GM21447 (cell line): ENCODE results near the gene GALNTL6.
"Not testable (repeated sequence)": the region's sequence is repeated elsewhere in the genome, so short reads cannot be mapped to it uniquely, and the experiment has no call there.

Experiments
- ATAC-seq: cut with Tn5 transposase; IDR thresholded peaks from one replicate; pipeline ENCODE4 v1.9.1; 2021; ENCODE audit not compliant: unreplicated experiment

GALNTL6 gene

GRCh38 chr4:172786039-172786792 lies 973.0 kb downstream of the GALNTL6 start:
- no peak for ATAC-seq

DNA sequence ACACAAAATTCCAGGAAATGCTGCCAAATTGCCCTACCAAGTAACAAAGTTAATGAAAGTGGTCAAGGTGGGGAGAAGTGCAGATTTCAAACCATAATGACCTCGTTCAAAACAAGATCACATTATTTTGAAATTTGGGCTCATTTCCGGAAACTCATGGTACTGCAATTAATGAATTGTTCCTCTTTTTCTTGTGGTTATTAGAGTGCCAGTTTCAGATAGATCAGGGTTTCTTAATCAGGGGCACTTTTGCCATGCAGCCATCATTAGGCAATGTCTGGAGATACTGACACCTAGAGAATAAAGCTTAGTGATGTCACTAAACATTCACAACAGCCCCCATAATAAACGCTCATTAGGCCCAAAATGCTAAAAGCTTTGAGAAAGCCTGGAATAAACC lies 973.9 kb downstream of the GALNTL6 start:
- no peak for ATAC-seq

DNA sequence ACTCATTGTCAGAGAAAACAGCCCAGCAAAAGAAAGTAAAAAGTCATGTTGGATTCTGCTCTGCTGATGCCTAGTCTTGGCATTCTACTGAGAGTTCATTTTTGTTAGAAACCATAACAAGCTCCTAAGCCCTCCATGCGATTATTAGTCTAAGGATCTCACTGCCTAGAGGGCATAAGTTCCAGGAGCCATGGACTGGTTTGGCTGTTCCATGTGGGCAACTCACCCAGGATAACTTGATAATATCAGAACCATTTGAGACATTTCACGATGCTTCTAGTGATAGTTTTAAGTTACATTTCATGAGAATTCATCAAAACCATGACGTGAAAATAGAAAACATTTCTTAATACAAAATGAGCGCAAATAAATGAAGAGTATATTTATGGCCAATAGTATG lies 978.6 kb downstream of the GALNTL6 start:
- ATAC-seq, result no peak

GRCh38 chr4:172793565-172794306 lies 980.5 kb downstream of the GALNTL6 start:
- ATAC-seq, result no peak

- no peak for ATAC-seq
Observed at GRCh38 chr4:172794307-172794703, 981.1 kb downstream of the GALNTL6 start.

- ATAC-seq, result not testable (repeated sequence)
Observed at GRCh38 chr4:172797281-172797680, 984.1 kb downstream of the GALNTL6 start.

DNA sequence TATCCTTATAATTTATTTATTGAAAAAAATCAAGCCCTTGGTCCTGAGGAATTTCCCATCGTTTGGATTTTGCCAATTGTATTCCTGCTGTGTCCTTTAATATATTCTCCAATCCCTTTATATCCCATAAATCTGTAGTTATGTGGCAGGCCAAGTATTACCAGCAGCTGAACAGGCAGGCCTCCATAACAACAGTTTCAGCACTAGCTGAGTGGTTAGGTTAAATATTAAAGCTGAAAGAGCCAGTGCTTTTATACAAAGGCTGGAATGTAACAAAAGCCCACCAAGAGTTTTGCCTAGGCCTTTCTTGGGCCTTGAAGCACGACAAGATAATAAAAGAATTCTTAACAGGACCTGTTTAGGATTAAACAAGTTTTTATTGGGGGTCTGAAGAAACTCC lies 988.8 kb downstream of the GALNTL6 start:
- no peak for ATAC-seq

- no peak for ATAC-seq
Observed at GRCh38 chr4:172806841-172807240, 993.6 kb downstream of the GALNTL6 start.

- no peak for ATAC-seq
Observed at GRCh38 chr4:172808196-172808595, 995.0 kb downstream of the GALNTL6 start.

DNA sequence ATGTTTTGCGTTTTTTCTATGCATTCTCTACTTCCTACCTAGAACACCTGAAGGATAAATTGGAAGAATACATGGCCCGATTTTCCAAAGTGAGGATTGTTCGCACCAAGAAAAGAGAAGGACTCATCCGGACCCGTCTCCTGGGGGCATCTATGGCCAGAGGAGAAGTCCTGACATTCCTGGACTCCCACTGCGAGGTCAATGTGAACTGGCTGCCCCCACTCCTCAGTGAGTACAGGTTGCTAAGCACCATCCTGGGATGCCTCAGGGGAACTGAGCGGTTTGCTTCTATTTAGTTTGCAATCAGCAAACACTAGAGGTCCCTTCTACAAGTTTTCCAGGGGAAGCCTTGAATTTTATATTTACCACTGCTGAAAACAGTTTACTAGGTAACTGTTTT lies 996.1 kb downstream of the GALNTL6 start:
- no peak for ATAC-seq

DNA sequence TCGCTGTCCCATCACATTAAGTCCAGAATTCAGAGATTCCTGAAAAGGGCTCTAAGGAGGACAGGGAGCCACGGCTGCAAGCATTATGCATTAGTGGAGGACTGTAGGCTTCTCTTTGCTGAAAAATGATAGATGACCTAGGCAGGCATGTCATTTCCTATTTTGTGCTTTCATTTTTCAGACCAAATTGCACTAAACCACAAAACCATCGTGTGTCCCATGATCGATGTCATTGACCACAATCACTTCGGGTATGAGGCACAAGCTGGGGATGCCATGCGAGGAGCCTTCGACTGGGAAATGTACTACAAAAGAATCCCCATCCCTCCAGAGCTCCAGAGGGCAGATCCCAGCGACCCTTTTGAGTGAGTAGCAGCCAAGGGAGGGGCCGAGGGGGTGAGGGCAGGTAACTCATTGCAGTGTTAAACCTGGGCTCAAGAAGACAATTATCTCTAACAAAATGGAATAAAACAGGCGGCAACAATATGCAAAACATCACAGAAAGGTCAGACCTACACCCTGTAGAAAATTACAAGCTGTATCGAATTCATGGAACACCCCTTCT lies 1000.2 kb downstream of the GALNTL6 start:
- ATAC-seq, result peak; percentile 82

DNA sequence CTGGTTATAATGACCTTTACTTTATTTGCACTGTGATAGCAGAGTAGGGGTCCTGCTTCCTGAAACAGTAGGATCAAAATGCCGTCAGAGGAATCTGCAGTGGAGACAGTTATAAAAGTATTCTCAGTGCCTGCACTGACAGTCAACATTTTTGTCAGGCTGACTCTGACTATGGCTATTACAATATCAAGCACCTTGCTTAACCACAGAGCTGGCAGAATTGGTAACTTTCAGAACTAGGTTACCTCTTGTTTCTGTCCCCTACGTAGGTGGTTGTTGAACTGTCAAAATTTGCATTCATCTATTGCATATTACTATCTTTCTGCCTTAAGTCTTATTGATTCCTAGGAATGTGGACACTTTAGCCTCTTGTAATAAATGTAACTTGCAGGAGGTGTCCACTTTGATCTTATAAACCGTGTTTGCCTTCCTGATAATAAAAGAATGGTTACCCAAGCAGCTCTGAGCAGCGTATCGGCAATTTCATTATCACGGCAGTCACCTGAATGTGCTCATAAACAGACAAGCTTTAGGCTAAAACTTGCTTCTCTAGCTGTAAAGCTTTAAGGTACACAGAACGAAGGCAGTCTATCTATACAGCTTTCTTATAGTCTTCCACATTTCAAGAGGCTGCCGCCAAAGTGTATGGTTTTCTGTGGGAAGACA lies 1002.4 kb downstream of the GALNTL6 start:
- ATAC-seq, result no peak

- no peak for ATAC-seq
Observed at GRCh38 chr4:172818901-172819300, 1005.7 kb downstream of the GALNTL6 start.

- peak; percentile 52 for ATAC-seq
Observed at GRCh38 chr4:172819353-172819752, 1006.1 kb downstream of the GALNTL6 start.

DNA sequence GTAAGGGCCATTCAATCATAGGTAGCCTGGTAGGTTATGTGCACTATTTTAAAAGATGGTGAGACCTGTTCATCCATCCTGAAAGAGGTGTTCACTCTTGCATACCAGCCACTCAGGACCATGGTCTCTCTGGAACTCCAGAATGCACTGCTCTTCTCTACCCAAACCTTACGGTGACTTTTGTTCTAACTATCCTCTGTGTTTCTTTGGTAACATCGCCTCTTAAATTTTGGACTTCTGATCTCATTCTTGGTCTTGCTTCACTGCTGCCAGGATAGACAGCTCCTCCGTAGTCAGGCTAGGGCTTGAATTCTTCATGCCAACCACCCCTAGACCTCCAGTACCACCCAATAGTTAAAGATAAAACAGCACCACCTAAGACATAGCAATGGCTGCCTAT lies 1009.1 kb downstream of the GALNTL6 start:
- no peak for ATAC-seq

DNA sequence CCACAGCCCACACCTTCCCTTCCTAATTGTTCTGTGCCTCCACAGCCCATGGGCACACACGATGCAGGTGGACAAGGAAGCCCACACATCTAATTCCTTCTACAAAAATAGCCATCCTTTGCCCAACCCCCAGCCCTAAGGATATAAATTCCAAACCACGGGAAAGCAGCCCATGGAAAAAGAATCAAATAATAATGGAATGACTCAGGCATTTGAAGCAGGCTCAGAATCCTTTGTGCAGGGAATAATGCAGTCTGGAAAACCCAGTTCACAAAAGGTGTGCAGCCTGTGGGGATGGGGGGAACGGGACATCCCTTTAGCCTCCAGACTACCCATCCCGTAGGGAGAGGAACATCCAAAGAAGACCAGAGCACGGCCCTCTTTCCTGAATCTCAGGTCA lies 1013.1 kb downstream of the GALNTL6 start:
- no peak for ATAC-seq

DNA sequence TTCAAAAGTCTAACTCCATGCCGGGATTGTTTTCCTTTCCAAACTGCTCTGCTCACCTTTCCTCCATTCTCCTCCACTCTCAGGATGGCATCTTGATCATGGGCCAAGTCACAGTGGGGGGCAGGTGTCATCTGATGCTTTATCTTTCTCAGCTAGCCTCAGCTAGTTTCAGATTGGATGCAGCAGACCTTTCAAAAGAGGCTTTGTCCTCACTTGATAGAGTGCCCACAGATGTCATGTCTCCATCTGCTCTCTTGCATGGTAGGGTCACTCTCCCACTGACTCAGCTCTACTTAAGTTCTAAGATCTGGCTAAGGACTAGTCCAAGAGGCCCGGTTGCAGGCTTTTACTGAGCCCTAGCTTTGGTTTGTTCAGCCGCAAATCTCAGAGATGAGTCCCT lies 1013.7 kb downstream of the GALNTL6 start:
- no peak for ATAC-seq

- ATAC-seq, result no peak
Observed at GRCh38 chr4:172830295-172830764, 1017.1 kb downstream of the GALNTL6 start.

- ATAC-seq, result no peak
Observed at GRCh38 chr4:172836661-172837060, 1023.5 kb downstream of the GALNTL6 start.

DNA sequence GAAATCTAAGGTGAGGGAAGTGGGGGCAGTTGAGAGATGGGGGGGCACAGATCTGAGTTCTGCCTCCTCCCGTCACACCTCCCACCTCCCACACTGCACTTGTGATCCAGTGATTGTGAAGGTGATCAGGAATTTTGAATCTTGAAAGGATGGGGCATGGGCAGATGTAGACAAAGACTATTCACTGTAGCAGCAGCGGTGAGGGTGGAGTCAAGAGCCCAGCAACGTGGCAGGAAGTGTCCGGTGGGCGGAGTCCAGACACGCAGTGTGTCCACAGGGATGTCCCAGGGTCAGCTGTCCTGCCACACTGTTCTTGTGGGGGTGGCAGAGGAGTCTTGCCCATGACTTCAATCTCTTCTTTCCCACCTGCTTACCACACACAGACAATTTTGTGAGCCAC lies 1024.9 kb downstream of the GALNTL6 start:
- ATAC-seq, result no peak

DNA sequence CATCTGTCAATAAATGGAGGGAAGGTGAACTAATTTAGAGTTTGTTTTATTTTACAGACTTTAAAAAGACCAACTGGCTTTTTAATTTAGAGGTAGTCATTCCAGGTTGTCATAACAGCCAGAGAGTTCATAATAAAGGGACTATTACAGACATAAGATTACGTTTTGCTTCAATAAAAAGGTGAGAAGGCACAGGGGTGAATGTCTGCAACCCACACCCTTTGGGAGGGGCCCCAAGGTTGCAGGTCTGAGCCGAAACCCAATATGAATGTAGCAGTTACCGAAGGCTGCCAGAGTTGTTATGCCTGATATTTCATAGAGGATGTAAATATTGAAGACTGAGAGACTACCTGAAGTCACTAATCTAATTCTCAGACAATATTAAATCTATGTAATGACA lies 1025.7 kb downstream of the GALNTL6 start:
- no peak for ATAC-seq

GRCh38 chr4:172842779-172843178 lies 1029.6 kb downstream of the GALNTL6 start:
- no peak for ATAC-seq
